ENCODE results near the gene POU3F1. TPM values are rescaled to one million over a fixed set of nuclear protein-coding genes. Genes with fewer than 3 reads are reported as not detected.

Gene POU3F1
- total RNA-seq, 3 donors from 2014 or later, result 0.29 TPM; not detected in 2

- Histone ChIP-seq H3K36me3 (no peaks in the 10 kb centered on the region), H3K4me3 (no peak overlapping the region), H3K4me1 (no peaks in the 10 kb centered on the region), H3K27me3 (no peaks in the 10 kb centered on the region), H3K27ac (no peak overlapping the region), H3K9me3 (no peaks in the 10 kb centered on the region)
- DNase-seq (ENCODE audit: low spot score in 2 of 2), result no peak
- TF ChIP-seq POLR2A (IDR thresholded peaks at IDR 0.05) (no peak), POLR2AphosphoS5 (IDR thresholded peaks at IDR 0.05) (no peak), CTCF (IDR thresholded peaks at IDR 0.05) (no peak)
- intact Hi-C loops (cut with DNase I; ENCODE audit: low total_unique reads), result no loop called here
Observed at GRCh38 chr1:38075191-38075590, 28.6 kb upstream of the POU3F1 start.

GRCh38 chr1:38074302-38074677 is 27.7 kb upstream of the POU3F1 start:
- Histone ChIP-seq H3K4me3 (no peak overlapping the region), H3K27me3 (peaks cover 0 to 5% of the 10 kb centered on the region in 2 donors), H3K9me3 (no peaks in the 10 kb centered on the region), H3K4me1 (no peaks in the 10 kb centered on the region), H3K36me3 (no peaks in the 10 kb centered on the region), H3K27ac (no peak overlapping the region)
- TF ChIP-seq CTCF (IDR thresholded peaks at IDR 0.05), result no peak
- no peak for TF ChIP-seq POLR2AphosphoS5 (IDR thresholded peaks at IDR 0.05)
- no peak for TF ChIP-seq POLR2A (IDR thresholded peaks at IDR 0.05)
- no peak for DNase-seq (ENCODE audit: low spot score in 2 of 2)
- intact Hi-C loops (cut with DNase I; ENCODE audit: low total_unique reads), result no loop called here

GRCh38 chr1:38073534-38074301 is 27.1 kb upstream of the POU3F1 start:
- peak in 1 of 2 donors; percentile 17 for DNase-seq (ENCODE audit: low spot score in 2 of 2)
- intact Hi-C loops (cut with DNase I; ENCODE audit: low total_unique reads), result no loop called here

GRCh38 chr1:38072858-38073257 is 26.3 kb upstream of the POU3F1 start:
- intact Hi-C loops (cut with DNase I; ENCODE audit: low total_unique reads), result no loop called here
- no peak for TF ChIP-seq CTCF (IDR thresholded peaks at IDR 0.05)
- TF ChIP-seq POLR2AphosphoS5 (IDR thresholded peaks at IDR 0.05), result no peak
- TF ChIP-seq POLR2A (IDR thresholded peaks at IDR 0.05), result no peak
- H3K36me3 ChIP-seq, result no peaks in the 10 kb centered on the region
- DNase-seq (ENCODE audit: low spot score in 2 of 2), result no peak
- no peaks in the 10 kb centered on the region for H3K4me1 ChIP-seq
- no peaks in the 10 kb centered on the region for H3K9me3 ChIP-seq
- H3K27ac ChIP-seq, result no peak overlapping the region
- no peak overlapping the region for H3K4me3 ChIP-seq
- H3K27me3 ChIP-seq, result peaks cover 0 to 5% of the 10 kb centered on the region in 2 donors

More at GRCh38 chr1:38073534-38074301, 27.1 kb upstream of the POU3F1 start:
- no peaks in the 10 kb centered on the region for H3K9me3 ChIP-seq
- no peak overlapping the region for H3K4me3 ChIP-seq
- peaks cover 0 to 5% of the 10 kb centered on the region in 2 donors for H3K27me3 ChIP-seq
- H3K36me3 ChIP-seq, result no peaks in the 10 kb centered on the region
- no peak for TF ChIP-seq CTCF (IDR thresholded peaks at IDR 0.05)
- no peak for TF ChIP-seq POLR2A (IDR thresholded peaks at IDR 0.05)
- TF ChIP-seq POLR2AphosphoS5 (IDR thresholded peaks at IDR 0.05), result no peak
- H3K27ac ChIP-seq, result no peak overlapping the region
- H3K4me1 ChIP-seq, result no peaks in the 10 kb centered on the region
